CD4-positive, alpha-beta T cell treated with Interleukin-15 for 4 hours (primary cell): ENCODE results near the gene F2R.
A peak's percentile ranks its signal among the peaks of the same experiment; 100 is the strongest.
"Not testable (repeated sequence)": the region's sequence is repeated elsewhere in the genome, so short reads cannot be mapped to it uniquely, and the experiment has no call there.

Experiments
- DNase-seq: peaks from one replicate; pipeline ENCODE4 v3.0.0-alpha.2; 2020; ENCODE audit warnings: low spot score

The F2R gene

GRCh38 chr5:76757049-76757448 is 41.1 kb downstream of the F2R start:
- DNase-seq, result no peak

- not testable (repeated sequence) for DNase-seq
These were observed 45.2 kb downstream of the F2R start for GRCh38 chr5:76761118-76761517.

GRCh38 chr5:76762484-76762883 is 46.6 kb downstream of the F2R start:
- no peak for DNase-seq

- DNase-seq, result peak; percentile 11
These were observed 47.2 kb downstream of the F2R start for GRCh38 chr5:76763136-76763535.

- DNase-seq, result no peak
These were observed 48.4 kb downstream of the F2R start for GRCh38 chr5:76764374-76764773.

GRCh38 chr5:76765249-76765648 is 49.3 kb downstream of the F2R start:
- DNase-seq, result no peak

GRCh38 chr5:76766746-76767145 is 50.8 kb downstream of the F2R start:
- no peak for DNase-seq

- DNase-seq, result not testable (repeated sequence)
These were observed 55.1 kb downstream of the F2R start for GRCh38 chr5:76771041-76771440.

- no peak for DNase-seq
These were observed 55.9 kb downstream of the F2R start for GRCh38 chr5:76771705-76772405.

- no peak for DNase-seq
These were observed 60.0 kb downstream of the F2R start for GRCh38 chr5:76775921-76776320.

- DNase-seq, result no peak
These were observed 60.5 kb downstream of the F2R start for GRCh38 chr5:76776391-76776790.

GRCh38 chr5:76780616-76781015 is 64.7 kb downstream of the F2R start:
- not testable (repeated sequence) for DNase-seq

GRCh38 chr5:76781775-76782174 is 65.8 kb downstream of the F2R start:
- no peak for DNase-seq

GRCh38 chr5:76782444-76782843 is 66.5 kb downstream of the F2R start:
- DNase-seq, result no peak
